IMR-90 (cell line): ENCODE measurements around the gene SLC4A1AP. TPM values are rescaled to one million over a fixed set of nuclear protein-coding genes. Genes with fewer than 3 reads are reported as not detected.

Experiments used
- ATAC-seq: fragments of 200-7000 bp; cut with Tn5 transposase; 2 replicates; pipeline ENCODE4 v1.9.1; 2020; ENCODE audit warnings: low read depth, mild to moderate bottlenecking, moderate library complexity
- BruUV-seq: library from RNA; stranded (reverse); fragments of 400-500 nt; replicated peaks from 2 replicates; lab custom pipeline; 2021; lab: Mats Ljungman, UMichigan
- CTCF ChIA-PET: fragments of 300-600 bp; formaldehyde crosslinking; extraction: SDS; loops from one replicate; lab custom pipeline; 2021; ENCODE audit warnings: antibody characterized with exemption; lab: Yijun Ruan, JAX
- POLR2A ChIA-PET: fragments of 300-600 bp; sonication (Branson Sonifier 250); formaldehyde crosslinking; loops from one replicate; lab custom pipeline; 2022; ENCODE audit warnings: antibody characterized with exemption; ENCODE audit not compliant: unreplicated experiment; lab: Charles Lee
- DNase-seq: peaks from one replicate; pipeline ENCODE4 v3.0.0; 2013
- H2AFZ ChIP-seq: replicated peaks from 2 replicates; pipeline ENCODE3; 2013; ENCODE audit warnings: low read length, mild to moderate bottlenecking; ENCODE audit not compliant: poor library complexity
- H2AK5ac ChIP-seq: 2 replicates; pipeline ENCODE4 v1.6.1; 2013; ENCODE audit warnings: low read depth, low read length, inconsistent platforms
- H2AK9ac ChIP-seq: replicated peaks from 2 replicates; pipeline ENCODE3; 2013; ENCODE audit warnings: mild to moderate bottlenecking, low read depth, low read length, moderate library complexity; ENCODE audit not compliant: poor library complexity
- H2BK120ac ChIP-seq: 2 replicates; pipeline ENCODE4 v1.6.1; 2013; ENCODE audit warnings: low read depth, low read length, inconsistent platforms
- H2BK15ac ChIP-seq: 3 replicates; pipeline ENCODE4 v1.6.1; 2013; ENCODE audit warnings: low read depth, low read length, inconsistent platforms
- H2BK20ac ChIP-seq: 2 replicates; pipeline ENCODE4 v1.6.1; 2013; ENCODE audit warnings: low read depth, mild to moderate bottlenecking, inconsistent platforms, low read length, moderate library complexity
- H2BK5ac ChIP-seq: 2 replicates; pipeline ENCODE4 v1.6.1; 2013; ENCODE audit warnings: mild to moderate bottlenecking, low read depth, low read length, inconsistent platforms; ENCODE audit not compliant: poor library complexity, severe bottlenecking
- H3K14ac ChIP-seq: replicated peaks from 2 replicates; pipeline ENCODE4 v1.6.1; 2013; ENCODE audit warnings: low read depth, low read length, inconsistent platforms
- H3K18ac ChIP-seq: 2 replicates; pipeline ENCODE4 v1.6.1; 2013; ENCODE audit warnings: low read depth, low read length, control low read depth
- H3K23ac ChIP-seq: 2 replicates; pipeline ENCODE4 v1.6.1; 2013; ENCODE audit warnings: low read depth, low read length, inconsistent platforms
- H3K27ac ChIP-seq: 2 replicates; pipeline ENCODE4 v1.5.1; 2013; ENCODE audit warnings: mild to moderate bottlenecking, control low read depth, low read length; ENCODE audit not compliant: insufficient read depth
- H3K27me3 ChIP-seq: 2 replicates; pipeline ENCODE4 v1.6.1; 2013; ENCODE audit warnings: low read length; ENCODE audit not compliant: control insufficient read depth, insufficient read depth
- H3K36me3 ChIP-seq: 2 replicates; pipeline ENCODE4 v1.6.1; 2013; ENCODE audit warnings: low read length, mixed read lengths; ENCODE audit not compliant: control insufficient read depth, insufficient read depth
- H3K4ac ChIP-seq: 2 replicates; pipeline ENCODE4 v1.6.1; 2013; ENCODE audit warnings: low read depth, low read length, inconsistent platforms
- H3K4me1 ChIP-seq: 2 replicates; pipeline ENCODE4 v1.6.1; 2013; ENCODE audit warnings: low read length, mixed read lengths; ENCODE audit not compliant: control insufficient read depth, insufficient read depth
- H3K4me2 ChIP-seq: 2 replicates; pipeline ENCODE4 v1.6.1; 2013; ENCODE audit warnings: low read depth, mild to moderate bottlenecking, control low read depth, low read length, moderate library complexity
- H3K4me3 ChIP-seq: 2 replicates; pipeline ENCODE4 v1.5.1; 2013; ENCODE audit warnings: low read depth, mild to moderate bottlenecking, control low read depth, low read length, moderate library complexity; ENCODE audit not compliant: insufficient read depth
- H3K56ac ChIP-seq: 2 replicates; pipeline ENCODE4 v1.6.1; 2013; ENCODE audit warnings: low read length, inconsistent platforms; ENCODE audit not compliant: insufficient read depth; ENCODE audit errors: extremely low read depth
- H3K79me1 ChIP-seq, 2 experiments: 2 replicates each; pipeline ENCODE4 v1.6.1; 2013; ENCODE audit warnings: low read length in 2 of 2, inconsistent platforms in 1 of 2, low read depth in 1 of 2
- H3K9ac ChIP-seq: 2 replicates; pipeline ENCODE4 v1.6.1; 2013; ENCODE audit warnings: low read depth, low read length, control low read depth
- H3K9me1 ChIP-seq: 2 replicates; pipeline ENCODE4 v1.6.1; 2013; ENCODE audit warnings: low read length, inconsistent platforms; ENCODE audit not compliant: insufficient read depth
- H3K9me3 ChIP-seq: 2 replicates; pipeline ENCODE4 v1.6.1; 2013; ENCODE audit warnings: low read length; ENCODE audit not compliant: control insufficient read depth, insufficient read depth
- H4K20me1 ChIP-seq: 2 replicates; pipeline ENCODE4 v1.6.1; 2013; ENCODE audit warnings: low read length, inconsistent platforms; ENCODE audit not compliant: insufficient read depth
- H4K5ac ChIP-seq: 2 replicates; pipeline ENCODE4 v1.6.1; 2013; ENCODE audit warnings: mild to moderate bottlenecking, low read depth, low read length, control low read depth
- H4K8ac ChIP-seq, 2 experiments: 2 replicates each; pipeline ENCODE4 v1.6.1; 2013; ENCODE audit warnings: low read depth in 2 of 2, low read length in 2 of 2, control low read depth in 1 of 2, inconsistent platforms in 1 of 2
- H4K91ac ChIP-seq: 2 replicates; pipeline ENCODE4 v1.6.1; 2013; ENCODE audit warnings: low read depth, low read length, inconsistent platforms; ENCODE audit not compliant: insufficient read depth
- BHLHE40 ChIP-seq: fragments of 150-350 bp; IDR thresholded peaks from 2 replicates; pipeline ENCODE4 v1.6.1; 2016; ENCODE audit warnings: mild to moderate bottlenecking, low read depth, low read length
- CEBPB ChIP-seq: IDR thresholded peaks from 2 replicates; pipeline ENCODE4 v1.6.1; 2012; ENCODE audit warnings: low read depth, low read length, improper control_type of control experiment
- CHD1 ChIP-seq: IDR thresholded peaks from 2 replicates; pipeline ENCODE4 v1.6.1; 2012; ENCODE audit warnings: low read depth, low read length, improper control_type of control experiment
- CTCF ChIP-seq: conservative IDR thresholded peaks from 2 replicates; pipeline ENCODE4 v1.5.1; 2012; ENCODE audit warnings: mild to moderate bottlenecking, low read depth, low read length, improper control_type of control experiment
- ELK1 ChIP-seq: fragments of 150-350 bp; IDR thresholded peaks from 2 replicates; pipeline ENCODE4 v1.6.1; 2016; ENCODE audit warnings: low read depth, mild to moderate bottlenecking, low read length, moderate library complexity, borderline replicate concordance
- FOS ChIP-seq: fragments of 150-350 bp; IDR thresholded peaks from 2 replicates; pipeline ENCODE4 v1.6.1; 2016; ENCODE audit warnings: low read depth, low read length
- MAFK ChIP-seq: IDR thresholded peaks from 2 replicates; pipeline ENCODE4 v1.6.1; 2012; ENCODE audit warnings: low read depth, low read length, improper control_type of control experiment
- MAZ ChIP-seq: IDR thresholded peaks from 2 replicates; pipeline ENCODE4 v1.6.1; 2012; ENCODE audit warnings: low read depth, mild to moderate bottlenecking, low read length, improper control_type of control experiment, moderate library complexity, borderline replicate concordance
- MXI1 ChIP-seq: IDR thresholded peaks from 2 replicates; pipeline ENCODE4 v1.6.1; 2012; ENCODE audit warnings: low read depth, mild to moderate bottlenecking, low read length, moderate library complexity, borderline replicate concordance
- NFE2L2 ChIP-seq: fragments of 150-350 bp; IDR thresholded peaks from 2 replicates; pipeline ENCODE4 v1.6.1; 2016; ENCODE audit warnings: low read depth, mild to moderate bottlenecking, low read length
- POLR2A ChIP-seq: IDR thresholded peaks from 2 replicates; pipeline ENCODE4 v1.6.1; 2012; ENCODE audit warnings: mild to moderate bottlenecking, low read depth, low read length
- RFX5 ChIP-seq: IDR thresholded peaks from 2 replicates; pipeline ENCODE4 v1.8.0; 2012; ENCODE audit warnings: low read depth, mild to moderate bottlenecking, low read length, moderate library complexity
- SMC3 ChIP-seq: fragments of 150-350 bp; IDR thresholded peaks from 2 replicates; pipeline ENCODE4 v1.6.1; 2016; ENCODE audit warnings: low read depth, mild to moderate bottlenecking, antibody characterized with exemption, low read length, moderate library complexity
- USF2 ChIP-seq: fragments of 150-350 bp; IDR thresholded peaks from 2 replicates; pipeline ENCODE4 v1.6.1; 2017; ENCODE audit warnings: mild to moderate bottlenecking, antibody characterized with exemption, low read length, low read depth
- WGBS, 2 experiments: methylation state at CpG; one replicate each; pipeline versions ENCODE4 v1.1.5 to v1.1.7; 2013; ENCODE audit warnings: missing lambda C conversion rate in 2 of 2; ENCODE audit not compliant: insufficient read length in 1 of 2; ENCODE audit errors: extremely low coverage in 2 of 2; 5-methylcytosine and 5-hydroxymethylcytosine counted together
- dilution Hi-C: fragments of 300-500 bp; cut with HindIII; formaldehyde crosslinking; loops from one replicate; pipeline ENCODE4 v1.14.3; 2018; ENCODE audit warnings: low sequenced_read_pairs; ENCODE audit not compliant: unreplicated experiment
- in situ Hi-C: fragments of 300-500 bp; cut with MboI; formaldehyde crosslinking; loops from 3 replicates; pipeline ENCODE4 v1.14.3; 2019; ENCODE audit warnings: low sequenced_read_pairs, inconsistent platforms, mixed read lengths
- intact Hi-C: fragments of 100-400 bp; cut with micrococcal nuclease; formaldehyde crosslinking; loops from 2 replicates; pipeline ENCODE4 v1.10.0; 2022
- polyA plus RNA-seq, 3 experiments: library from polyadenylated mRNA; depleted of rRNA; stranded (reverse); fragments of >200 nt; gene quantifications; 2 replicates each; pipeline ENCODE4 v1.2.3, GENCODE V29; 2012; ENCODE audit warnings: low replicate concordance in 1 of 3
- total RNA-seq: library from RNA; depleted of rRNA; stranded (reverse); fragments of >200 nt; gene quantifications from 2 replicates; pipeline ENCODE4 v1.2.3, GENCODE V29; 2012

SLC4A1AP gene
- total and polyA plus RNA-seq, 2 of the 4 experiments (the other 2 are of a cell fraction): 11.7 to 13.6 TPM

GRCh38 chr2:27680571-27680970 is 16.9 kb downstream of the SLC4A1AP start:
- no peak overlapping the region for H3K14ac ChIP-seq
- H3K4me1 ChIP-seq: peaks cover 10% of the 10 kb centered on the region
- H2BK120ac ChIP-seq: no peak overlapping the region
- H3K9me1 ChIP-seq: peaks cover 8% of the 10 kb centered on the region
- no peak overlapping the region for H3K9ac ChIP-seq
- no peaks in the 10 kb centered on the region for H3K9me3 ChIP-seq
- H3K36me3 ChIP-seq: peaks cover 26% of the 10 kb centered on the region
- intact Hi-C loops (loop anchor here (5.0 kb wide), 1 partner anchor 273 kb away; the partner anchor contains the start of gene PPM1G), dilution Hi-C loops (no loop called here), in situ Hi-C loops (no loop called here)
- no peak overlapping the region for H3K56ac ChIP-seq
- TF ChIP-seq CTCF (no peak), CEBPB (no peak), MAZ (no peak), FOS (no peak), MXI1 (no peak), CHD1 (no peak), BHLHE40 (no peak), MAFK (no peak), RFX5 (no peak), USF2 (no peak), ELK1 (no peak), NFE2L2 (no peak), SMC3 (no peak), POLR2A (no peak)
- H3K18ac ChIP-seq: no peak overlapping the region
- H3K4ac ChIP-seq: no peak overlapping the region
- no peak overlapping the region for H4K8ac ChIP-seq
- H3K79me1 ChIP-seq: no peaks in the 10 kb centered on the region
- no peak for DNase-seq
- no peak overlapping the region for H2AK9ac ChIP-seq
- H2BK15ac ChIP-seq: no peak overlapping the region
- no peak for ATAC-seq
- ChIA-PET CTCF (no interaction called here), POLR2A (interaction anchor here (0.7 kb wide), 1 partner anchor 13 kb away, joined by 12 read pairs; no protein-coding TSS in a partner anchor)
- no TSS peak for BruUV-seq
- no peak overlapping the region for H2BK20ac ChIP-seq
- no peak overlapping the region for H3K23ac ChIP-seq
- no peak overlapping the region for H2AK5ac ChIP-seq
- no peak overlapping the region for H4K5ac ChIP-seq
- WGBS, 2 experiments: no CpG with 5 or more reads among the region's 2 CpGs
- H3K27ac ChIP-seq: no peak overlapping the region
- H2AFZ ChIP-seq: no peak overlapping the region
- H3K27me3 ChIP-seq: no peaks in the 10 kb centered on the region
- no peaks in the 10 kb centered on the region for H4K20me1 ChIP-seq
- no peak overlapping the region for H3K4me2 ChIP-seq
- H3K4me3 ChIP-seq: no peak overlapping the region
- H4K91ac ChIP-seq: no peak overlapping the region
- no peak overlapping the region for H2BK5ac ChIP-seq
